Activated CD8-positive, alpha-beta memory T cell treated with anti-CD3 and anti-CD28 coated beads for 36 hours (primary cell): ENCODE data around the gene ELOVL7. TPM values are rescaled to one million over a fixed set of nuclear protein-coding genes. Genes with fewer than 3 reads are reported as not detected.
"Not testable (repeated sequence)": the region's sequence is repeated elsewhere in the genome, so short reads cannot be mapped to it uniquely, and the experiment has no call there.

Experiments used
- CTCF ChIA-PET: fragments of 350-600 bp; sonication (Branson Sonifier 250); formaldehyde crosslinking; loops from one replicate; lab custom pipeline; 2021; ENCODE audit warnings: antibody characterized with exemption; lab: Charles Lee
- POLR2A ChIA-PET: fragments of 350-600 bp; sonication (Branson Sonifier 250); formaldehyde crosslinking; loops from one replicate; lab custom pipeline; 2021; ENCODE audit warnings: antibody characterized with exemption; lab: Charles Lee
- total RNA-seq, 2 experiments: library from RNA; stranded (reverse); gene quantifications; one replicate each; pipeline ENCODE4 v1.2.3, GENCODE V29; 2021

ELOVL7 gene
- total RNA-seq, 2 experiments from 2014 or later: 0.04 to 0.06 TPM

DNA sequence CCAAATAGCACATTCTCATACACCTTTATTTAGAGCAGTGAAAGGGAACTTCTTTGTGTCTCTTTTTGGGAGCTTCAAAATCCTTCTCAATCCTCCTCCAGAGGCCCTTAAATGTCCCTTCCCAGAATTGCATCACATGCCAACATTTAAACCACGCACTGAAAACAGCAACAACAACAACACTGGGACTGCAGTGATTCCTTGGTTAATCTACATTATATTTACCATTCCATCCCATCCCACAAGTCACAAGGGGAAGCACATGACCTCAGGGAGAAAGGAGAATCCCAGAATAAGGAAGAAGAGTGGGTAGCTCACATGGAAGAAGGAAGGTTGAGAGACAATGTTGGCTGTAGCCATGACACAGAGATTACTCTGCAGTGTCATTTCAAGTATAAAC, 41.1 kb downstream of the ELOVL7 start:
- POLR2A ChIA-PET: no interaction called here
- CTCF ChIA-PET: no interaction called here

DNA sequence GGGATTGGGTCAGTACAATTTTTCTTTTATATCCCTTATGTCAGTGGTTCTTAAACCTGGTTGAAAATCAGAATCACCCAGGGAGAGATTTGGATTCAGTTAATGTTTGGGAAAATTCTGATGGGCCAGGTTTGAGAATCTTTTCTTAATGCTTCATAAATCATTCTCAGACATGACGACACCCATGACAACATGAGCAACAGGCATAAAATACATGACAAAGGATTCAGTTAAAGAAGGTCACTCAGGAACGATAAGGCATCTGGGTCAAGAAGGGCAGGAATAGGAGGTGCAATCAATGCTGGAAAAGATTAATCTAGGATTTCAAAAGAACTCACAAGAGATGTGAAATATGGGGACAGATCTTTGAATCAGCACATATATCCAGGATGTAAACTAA, 41.8 kb downstream of the ELOVL7 start:
- POLR2A ChIA-PET: no interaction called here

DNA sequence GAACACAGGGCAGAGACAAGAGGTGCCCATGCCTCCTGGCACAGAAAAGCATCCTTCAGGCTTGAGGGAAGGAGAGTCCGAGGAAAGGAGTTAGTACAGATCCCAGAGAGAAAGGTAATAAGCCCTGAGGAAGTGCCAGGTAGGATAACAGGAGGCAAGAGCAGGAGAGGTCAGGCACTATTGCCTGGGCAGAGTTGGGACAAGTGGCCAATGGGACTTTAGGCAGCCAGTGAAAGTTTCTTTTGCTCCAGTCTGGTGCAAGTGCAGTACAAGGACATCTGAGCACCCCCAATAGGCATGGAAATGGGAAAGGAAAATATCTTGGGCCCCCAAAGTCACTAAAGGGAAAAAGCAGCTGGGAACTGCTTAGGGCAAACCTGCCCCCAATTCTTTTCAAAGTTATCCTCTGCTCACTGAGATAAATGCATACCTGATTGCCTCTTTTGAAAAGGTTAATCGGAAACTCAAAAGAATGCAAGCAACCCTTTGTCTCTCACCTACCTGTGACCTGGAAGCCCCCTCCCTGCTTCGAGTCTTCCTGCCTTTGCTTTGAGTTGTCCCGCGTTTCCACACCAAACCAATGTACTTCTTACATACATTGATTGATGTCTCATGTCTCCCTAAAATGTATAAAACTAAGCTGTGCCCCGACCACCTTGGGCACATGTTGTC, 46.5 kb downstream of the ELOVL7 start:
- CTCF ChIA-PET: no interaction called here
- POLR2A ChIA-PET: no interaction called here

More for the DNA sequence above, 41.8 kb downstream of the ELOVL7 start:
- CTCF ChIA-PET: no interaction called here

GRCh38 chr5:60795424-60795950, 48.6 kb downstream of the ELOVL7 start:
- POLR2A ChIA-PET, CTCF ChIA-PET: not testable (repeated sequence)

- ChIA-PET POLR2A (no interaction called here), CTCF (no interaction called here)
Measured at GRCh38 chr5:60794691-60795090, 49.4 kb downstream of the ELOVL7 start.

DNA sequence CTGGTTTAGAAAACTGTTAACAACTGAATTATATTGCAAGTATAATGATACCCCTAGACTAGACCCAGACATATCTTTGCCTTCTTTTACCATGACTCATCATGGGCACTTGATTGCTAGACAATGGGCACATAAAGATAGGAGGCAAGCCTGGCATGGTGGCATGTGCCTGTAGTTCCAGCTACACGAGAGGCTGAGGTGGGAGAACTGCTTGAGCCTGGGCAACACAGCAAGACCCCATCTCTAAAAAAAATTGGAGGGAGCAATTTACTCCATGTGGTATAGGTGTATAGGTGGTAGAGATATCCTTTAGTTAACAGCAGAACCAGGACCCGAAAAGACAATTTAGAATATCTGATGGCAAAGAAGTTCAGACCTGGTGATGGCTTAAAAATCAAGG, 51.6 kb downstream of the ELOVL7 start:
- POLR2A ChIA-PET: no interaction called here
- CTCF ChIA-PET: no interaction called here

DNA sequence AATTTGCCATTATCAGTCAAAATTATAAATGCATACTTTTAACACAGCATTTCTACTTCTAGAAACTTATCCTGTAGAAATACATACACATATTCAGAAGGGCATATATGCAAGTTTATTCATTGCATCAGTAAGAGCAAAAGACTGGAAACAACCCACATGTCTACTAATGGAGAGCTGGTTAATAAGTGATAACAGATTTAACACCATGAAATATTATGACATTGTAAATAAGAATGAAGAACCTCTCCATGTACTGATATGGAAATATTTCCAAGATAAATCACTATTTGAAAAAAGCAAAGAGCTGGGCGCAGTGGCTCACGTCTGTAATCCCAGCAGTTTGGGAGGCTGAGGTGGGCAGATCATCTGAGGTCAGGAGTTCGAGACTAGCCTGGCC, 54.5 kb downstream of the ELOVL7 start:
- CTCF ChIA-PET: no interaction called here
- POLR2A ChIA-PET: no interaction called here

GRCh38 chr5:60788863-60789513, 55.1 kb downstream of the ELOVL7 start:
- ChIA-PET CTCF (no interaction called here), POLR2A (no interaction called here)

- POLR2A ChIA-PET: no interaction called here
Measured at GRCh38 chr5:60779466-60779865, 64.6 kb downstream of the ELOVL7 start.

GRCh38 chr5:60776343-60776742, 67.7 kb downstream of the ELOVL7 start:
- CTCF ChIA-PET: no interaction called here
- POLR2A ChIA-PET: no interaction called here

More at GRCh38 chr5:60779466-60779865, 64.6 kb downstream of the ELOVL7 start:
- CTCF ChIA-PET: no interaction called here

DNA sequence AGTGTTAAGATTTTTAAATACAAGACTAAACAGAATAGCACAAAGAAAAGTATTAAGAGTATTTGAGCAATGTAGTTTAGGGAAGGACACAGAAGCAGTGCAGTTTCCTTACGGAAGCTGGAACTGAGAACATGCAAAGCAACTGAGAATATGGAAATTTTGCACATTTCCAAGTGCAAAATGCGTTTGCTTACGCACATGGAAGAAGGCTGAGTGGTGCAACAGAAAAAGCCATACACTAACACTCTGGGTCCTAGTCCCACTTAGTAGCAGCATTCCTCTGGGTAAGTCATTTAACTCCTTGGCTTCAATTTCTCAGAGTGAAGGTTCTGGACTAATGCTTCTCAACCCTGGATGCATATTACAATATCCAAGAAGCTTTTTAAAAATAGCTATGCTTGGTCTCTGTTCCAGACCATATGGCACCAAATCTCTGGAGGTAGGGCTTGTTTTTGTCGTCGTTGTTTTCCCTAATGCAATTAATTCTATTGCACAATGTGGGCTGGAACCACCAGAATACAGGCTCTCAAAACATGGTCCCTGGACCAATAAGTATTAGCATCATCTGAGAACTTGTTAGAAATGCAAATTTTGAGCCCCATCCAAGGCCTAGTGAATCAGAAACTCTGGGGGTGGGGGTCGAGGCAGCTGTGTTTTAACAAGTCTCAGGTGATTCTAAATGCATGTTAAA, 78.9 kb downstream of the ELOVL7 start:
- CTCF ChIA-PET: no interaction called here
- POLR2A ChIA-PET: no interaction called here

GRCh38 chr5:60763061-60763460, 81.0 kb downstream of the ELOVL7 start:
- ChIA-PET POLR2A (no interaction called here), CTCF (no interaction called here)

GRCh38 chr5:60754495-60754894, 89.6 kb downstream of the ELOVL7 start:
- POLR2A ChIA-PET: no interaction called here
- CTCF ChIA-PET: no interaction called here

DNA sequence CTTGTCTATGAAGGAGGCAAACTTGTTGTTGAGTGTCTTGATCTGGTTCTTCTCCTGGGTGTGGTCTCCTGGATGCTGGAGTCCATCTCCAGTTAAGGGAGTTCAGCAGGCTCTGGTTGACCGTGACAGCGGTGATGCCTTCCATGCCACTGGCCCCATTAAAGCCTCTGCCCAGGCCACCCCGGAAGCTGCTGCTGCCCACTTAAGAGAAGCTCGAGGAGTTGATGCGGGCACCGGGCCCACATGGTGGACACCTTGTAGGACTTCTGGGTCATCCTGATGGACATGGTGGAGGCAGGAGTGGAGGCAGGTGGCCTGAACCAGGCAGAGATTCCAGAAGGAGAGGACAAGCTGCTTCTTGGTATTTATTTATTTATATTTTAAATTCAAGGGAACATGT, 99.4 kb downstream of the ELOVL7 start:
- CTCF ChIA-PET: no interaction called here
- POLR2A ChIA-PET: no interaction called here

DNA sequence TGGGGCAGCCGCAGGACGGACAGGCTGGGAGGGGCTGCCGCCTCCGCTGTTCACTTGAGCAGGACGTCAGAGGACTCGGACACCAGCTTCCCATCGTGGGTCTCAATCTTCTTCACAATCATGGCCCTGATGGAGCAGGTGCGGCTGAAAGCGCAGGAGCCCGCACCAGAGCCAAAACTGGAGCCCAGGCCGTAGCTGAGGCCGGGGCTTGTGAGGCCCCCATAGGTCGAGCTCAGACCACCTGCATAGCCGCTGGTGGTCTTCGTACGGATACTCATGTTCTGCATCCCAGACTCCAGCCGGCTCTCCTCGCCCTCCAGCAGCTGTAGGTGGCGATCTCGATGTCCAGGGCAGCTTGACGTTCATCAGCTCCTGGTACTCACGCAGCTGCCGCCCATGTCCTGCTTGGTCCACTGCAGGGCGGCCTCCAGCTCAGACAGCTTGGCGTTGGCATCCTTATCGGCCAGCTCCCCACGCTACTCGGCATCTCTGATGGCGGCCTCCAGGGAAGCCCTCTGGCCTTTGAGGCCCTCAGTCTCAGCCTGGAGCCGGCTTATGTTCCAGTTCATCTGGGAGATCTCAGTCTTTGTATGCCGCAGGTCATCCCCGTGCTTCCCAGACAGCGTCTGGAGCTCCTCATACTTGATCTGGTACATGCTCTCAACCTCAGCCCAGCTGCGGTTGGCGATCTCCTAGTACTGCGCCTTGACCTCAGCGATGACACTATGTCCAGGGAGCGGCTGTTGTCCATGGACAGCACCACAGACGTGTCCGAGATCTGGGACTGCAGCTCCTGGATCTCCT, 100.4 kb downstream of the ELOVL7 start:
- CTCF ChIA-PET: no interaction called here
- POLR2A ChIA-PET: no interaction called here

GRCh38 chr5:60740322-60740721, 103.7 kb downstream of the ELOVL7 start:
- ChIA-PET POLR2A (no interaction called here), CTCF (interaction anchor here (0.9 kb wide), 1 partner anchor 12 kb away, joined by 3 read pairs; no protein-coding TSS in a partner anchor)

GRCh38 chr5:60738933-60739332, 105.1 kb downstream of the ELOVL7 start:
- ChIA-PET POLR2A (no interaction called here), CTCF (no interaction called here)

- CTCF ChIA-PET: no interaction called here
- POLR2A ChIA-PET: no interaction called here
Measured at GRCh38 chr5:60738461-60738860, 105.6 kb downstream of the ELOVL7 start.

DNA sequence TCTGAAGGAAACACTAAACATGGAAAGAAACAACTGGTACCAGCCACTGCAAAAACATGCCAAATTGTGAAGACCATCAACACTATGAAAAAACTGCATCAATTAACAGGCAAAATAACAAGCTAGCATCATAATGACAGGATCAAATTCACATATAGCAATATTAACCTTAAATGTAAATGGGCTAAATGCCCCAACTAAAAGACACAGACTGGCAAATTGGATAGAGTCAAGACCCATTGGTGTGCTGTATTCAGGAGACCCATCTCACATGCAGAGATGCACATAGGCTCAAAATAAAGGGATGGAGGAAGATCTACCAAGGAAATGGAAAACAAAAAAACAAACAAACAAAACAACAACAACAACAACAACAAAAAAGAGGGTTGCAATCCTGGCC, 113.2 kb downstream of the ELOVL7 start:
- POLR2A ChIA-PET, CTCF ChIA-PET: not testable (repeated sequence)
